Heart right ventricle (tissue), 16 donors: ENCODE data around the gene FHAD1. TPM values are rescaled to one million over a fixed set of nuclear protein-coding genes. Genes with fewer than 3 reads are reported as not detected.
"Not testable (repeated sequence)": the region's sequence is repeated elsewhere in the genome, so short reads cannot be mapped to it uniquely, and the experiment has no call there.

ENCODE experiments used
- ATAC-seq, 8 donors: fragments of 200-7000 bp; cut with Tn5 transposase; one replicate each; pipeline ENCODE4 v1.9.1; 2020; ENCODE audit warnings: mild to moderate bottlenecking in 8 of 8, moderate library complexity in 8 of 8, moderate number of reproducible peaks in 1 of 8
- DNase-seq, 2 donors: peaks; one replicate each; pipeline ENCODE4 v3.0.0-alpha.2; 2020
- H3K27ac ChIP-seq, 10 donors: fragments of 200-600 bp; sonication (generic) in 2 of 10; one replicate each; pipeline versions ENCODE4 v1.5.0 to v1.8.0; 2020 to 2022; ENCODE audit warnings: mild to moderate bottlenecking in 3 of 10
- H3K27me3 ChIP-seq, 7 donors: fragments of 200-600 bp; one replicate each; pipeline ENCODE4 v1.8.0; 2021 to 2022; ENCODE audit warnings: mild to moderate bottlenecking in 2 of 7
- H3K36me3 ChIP-seq, 9 donors: fragments of 200-600 bp; sonication (generic) in 1 of 9; one replicate each; pipeline versions ENCODE4 v1.5.0 to v1.8.0; 2020 to 2022; ENCODE audit warnings: mild to moderate bottlenecking in 2 of 9
- H3K4me1 ChIP-seq, 9 donors: fragments of 200-600 bp; sonication (generic) in 1 of 9; one replicate each; pipeline versions ENCODE4 v1.5.0 to v1.8.0; 2020 to 2022; ENCODE audit warnings: mild to moderate bottlenecking in 4 of 9
- H3K4me3 ChIP-seq, 10 donors: fragments of 200-600 bp; sonication (generic) in 2 of 10; one replicate each; pipeline versions ENCODE4 v1.5.0 to v1.8.0; 2020 to 2022; ENCODE audit warnings: mild to moderate bottlenecking in 7 of 10, moderate library complexity in 2 of 10
- H3K9me3 ChIP-seq, 11 donors: fragments of 200-600 bp in 10 of 11; sonication (generic) in 2 of 11; one replicate each; pipeline versions ENCODE4 v1.5.0 to v1.8.0; 2013 to 2022; ENCODE audit warnings: mild to moderate bottlenecking in 2 of 11, control low read depth in 1 of 11, moderate library complexity in 1 of 11
- CTCF ChIP-seq, 9 donors: fragments of 200-600 bp; sonication (generic) in 2 of 9; IDR thresholded peaks; one replicate each; pipeline versions ENCODE4 v1.5.0 to v1.8.0; 2021 to 2022; ENCODE audit warnings: antibody characterized with exemption in 9 of 9, mild to moderate bottlenecking in 5 of 9, moderate library complexity in 1 of 9
- WGBS, 2 donors: extraction: QIAGEN DNeasy Blood & Tissue Kit; methylation state at CpG; one replicate each; pipeline ENCODE4 v1.1.7; 2013; ENCODE audit warnings: inconsistent platforms in 1 of 2; 5-methylcytosine and 5-hydroxymethylcytosine counted together
- intact Hi-C, 10 donors: fragments of 100-400 bp; cut with DNase I; formaldehyde crosslinking; loops; one replicate each; pipeline versions ENCODE4 v1.11.1 to v1.14.2; 2022
- polyA plus RNA-seq, 2 donors: library from polyadenylated mRNA; stranded (reverse); fragments of 200-250 nt; gene quantifications; one replicate each; pipeline ENCODE4 v1.2.3, GENCODE V29; 2013
- total RNA-seq, 10 donors: library from RNA; stranded (reverse); fragmentation: NEBNext Ultra II Directional in 3 of 10; extraction: Animal tissue kit (Norgen Biotek cat#: 25700) in 3 of 10; gene quantifications; one replicate each; pipeline versions ENCODE4 v1.2.1 to v1.2.4, GENCODE V29; 2021 to 2023
- donor health status: Arrhythmogenic right ventricular cardiomyopathy.
- donor health status: ischemic (EF 13 %, LVEDD 7.1; RV severe dilation, severe dysfunction).
- donor health status: healthy with polysubstance abuse.
- donor health status: DM: no; HTN: yes; CAD: no.
- donor health status: DM: no; HTN: no; CAD: no.
- donor health status: ischemic (EF 25% LVEDD 6.9; RV normal size, moderate dysfunction).
- donor health status: ischemic (EF 25% LVEDD 5.7; RV mildly dilated, moderate dysfunction).
- donor health status: healthy.
- donor health status: DM: yes; HTN: yes; CAD: no.
- donor health status: Ischemic cardiomyopathy.
- donor health status: ischemic (EF 35%, LVEDD 5.7; RV mildly dilated, moderate dysfunction).
- donor health status: nonischemic (EF 11% LVEDD 7.7; RV severe dilation, severe dysfunction).
- donor health status: DM: yes; HTN: yes; CAD: no.
- donor health status: PGD.
- donor health status: ischemic (EF 29% LVEDD 5.4; RV normal size, mild dysfunction).
- donor health status: nonischemic (EF 23%, LVEDD 6.1; RV moderate dilation, normal function).

The FHAD1 gene
- total and polyA plus RNA-seq, 12 donors: 0.06 to 1.0 (median 0.12) TPM; not detected in 5

DNA sequence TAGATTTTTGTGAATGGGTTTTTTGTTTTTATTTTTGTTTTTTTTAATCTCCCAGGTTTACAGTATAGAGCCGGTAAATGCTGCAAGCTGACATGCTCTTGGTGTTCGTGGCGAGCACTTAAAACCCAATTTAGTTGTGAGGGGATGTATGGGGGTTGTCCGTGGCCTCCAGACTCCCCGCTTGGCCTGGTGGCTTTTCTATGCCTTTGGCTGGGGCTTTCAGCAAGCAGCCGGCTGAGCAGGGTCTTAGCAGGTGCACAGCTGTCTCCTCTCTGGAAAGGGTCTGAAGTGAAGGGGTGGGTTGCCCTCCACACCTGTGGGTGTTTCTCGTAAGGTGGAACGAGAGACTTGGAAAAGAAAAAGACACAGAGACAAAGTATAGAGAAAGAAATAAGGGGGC lies 131.7 kb downstream of the FHAD1 start:
- H3K36me3 ChIP-seq: no peaks in the 10 kb centered on the region
- no peak for TF ChIP-seq CTCF (IDR thresholded peaks at IDR 0.05)
- 87 to 92% methylated on average over 8 of the region's 8 CpGs for WGBS, 2 donors
- no peak overlapping the region for H3K4me3 ChIP-seq
- no peak overlapping the region for H3K27ac ChIP-seq
- intact Hi-C loops: loop anchor here in 1 of 10 donors (10.0 kb wide), 1 partner anchor 56 kb away; the partner anchor contains the start of gene CTRC
- ATAC-seq (no peak), DNase-seq (no peak)
- no peaks in the 10 kb centered on the region for H3K4me1 ChIP-seq
- H3K27me3 ChIP-seq: peaks cover 0 to 14% (median 5%) of the 10 kb centered on the region in 7 donors
- H3K9me3 ChIP-seq: no peaks in the 10 kb centered on the region

- ATAC-seq, H3K9me3 ChIP-seq, H3K4me1 ChIP-seq, H3K36me3 ChIP-seq, H3K4me3 ChIP-seq, H3K27ac ChIP-seq, DNase-seq: not testable (repeated sequence)
- intact Hi-C loops: loop anchor here in 1 of 10 donors (10.0 kb wide), 1 partner anchor 56 kb away; the partner anchor contains the start of gene CTRC
- H3K27me3 ChIP-seq: peaks cover 0 to 15% (median 6%) of the 10 kb centered on the region in 7 donors
- 60 to 65% methylated on average over 7 of the region's 9 CpGs for WGBS, 2 donors
Measured at GRCh38 chr1:15379151-15379550, 132.1 kb downstream of the FHAD1 start.

- H3K4me1 ChIP-seq: peaks cover 0 to 6% (median 0%) of the 10 kb centered on the region in 9 donors
- WGBS, 2 donors: 87 to 92% methylated on average over 22 of the region's 22 CpGs
- DNase-seq (no peak), ATAC-seq (no peak)
- no peak overlapping the region for H3K27ac ChIP-seq
- H3K4me3 ChIP-seq: no peak overlapping the region
- H3K27me3 ChIP-seq: peaks cover 0 to 31% (median 16%) of the 10 kb centered on the region in 7 donors
- TF ChIP-seq CTCF (IDR thresholded peaks at IDR 0.05): no peak
- intact Hi-C loops: loop anchor here in 1 of 10 donors (10.0 kb wide), 1 partner anchor 64 kb away; no protein-coding TSS in a partner anchor
- H3K36me3 ChIP-seq: no peaks in the 10 kb centered on the region
- no peaks in the 10 kb centered on the region for H3K9me3 ChIP-seq
Measured at GRCh38 chr1:15380601-15381508, 133.8 kb downstream of the FHAD1 start.

GRCh38 chr1:15381805-15382204 lies 134.8 kb downstream of the FHAD1 start:
- H3K27ac ChIP-seq: no peak overlapping the region
- no peaks in the 10 kb centered on the region for H3K36me3 ChIP-seq
- WGBS, 2 donors: 89 to 90% methylated on average over 12 of the region's 12 CpGs
- H3K4me3 ChIP-seq: no peak overlapping the region
- no peak for ATAC-seq
- intact Hi-C loops: loop anchor here in 1 of 10 donors (10.0 kb wide), 1 partner anchor 63 kb away; no protein-coding TSS in a partner anchor
- DNase-seq: no peak
- peaks cover 0 to 34% (median 21%) of the 10 kb centered on the region in 7 donors for H3K27me3 ChIP-seq
- TF ChIP-seq CTCF (IDR thresholded peaks at IDR 0.05): no peak
- H3K9me3 ChIP-seq: no peaks in the 10 kb centered on the region
- peaks cover 0 to 16% (median 5%) of the 10 kb centered on the region in 9 donors for H3K4me1 ChIP-seq
